C1 segment of cervical spinal cord (tissue), 14 donors: ENCODE measurements around the gene RETREG3.
"Not testable (repeated sequence)": the region's sequence is repeated elsewhere in the genome, so short reads cannot be mapped to it uniquely, and the experiment has no call there.

Experiments
- DNase-seq, 14 donors: peaks; one replicate each; lab custom pipeline; 2025; lab: John Stamatoyannopoulos, UW

The RETREG3 gene

DNA sequence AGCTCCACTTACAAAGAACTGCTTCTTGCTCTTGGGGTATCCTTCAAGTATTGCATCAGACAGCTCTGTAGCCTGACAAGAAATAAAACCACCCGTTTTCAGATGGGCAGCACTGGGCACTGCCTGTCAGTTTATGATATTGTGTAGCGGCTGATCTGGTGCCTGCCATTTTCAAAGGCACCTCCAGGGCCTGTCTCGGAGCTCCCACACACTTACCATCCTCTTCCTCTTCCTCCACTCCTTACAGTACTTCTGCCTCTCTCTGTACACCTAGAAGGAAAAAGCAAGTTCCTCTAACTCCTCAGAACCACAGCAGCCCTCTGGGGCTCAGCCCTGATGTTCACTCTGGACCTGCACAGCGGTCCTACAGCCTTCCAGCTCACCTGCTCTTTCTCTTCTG is 36.1 kb downstream of the RETREG3 start:
- no peak for DNase-seq

GRCh38 chr17:42571435-42572225 is 37.5 kb downstream of the RETREG3 start:
- no peak for DNase-seq

DNA sequence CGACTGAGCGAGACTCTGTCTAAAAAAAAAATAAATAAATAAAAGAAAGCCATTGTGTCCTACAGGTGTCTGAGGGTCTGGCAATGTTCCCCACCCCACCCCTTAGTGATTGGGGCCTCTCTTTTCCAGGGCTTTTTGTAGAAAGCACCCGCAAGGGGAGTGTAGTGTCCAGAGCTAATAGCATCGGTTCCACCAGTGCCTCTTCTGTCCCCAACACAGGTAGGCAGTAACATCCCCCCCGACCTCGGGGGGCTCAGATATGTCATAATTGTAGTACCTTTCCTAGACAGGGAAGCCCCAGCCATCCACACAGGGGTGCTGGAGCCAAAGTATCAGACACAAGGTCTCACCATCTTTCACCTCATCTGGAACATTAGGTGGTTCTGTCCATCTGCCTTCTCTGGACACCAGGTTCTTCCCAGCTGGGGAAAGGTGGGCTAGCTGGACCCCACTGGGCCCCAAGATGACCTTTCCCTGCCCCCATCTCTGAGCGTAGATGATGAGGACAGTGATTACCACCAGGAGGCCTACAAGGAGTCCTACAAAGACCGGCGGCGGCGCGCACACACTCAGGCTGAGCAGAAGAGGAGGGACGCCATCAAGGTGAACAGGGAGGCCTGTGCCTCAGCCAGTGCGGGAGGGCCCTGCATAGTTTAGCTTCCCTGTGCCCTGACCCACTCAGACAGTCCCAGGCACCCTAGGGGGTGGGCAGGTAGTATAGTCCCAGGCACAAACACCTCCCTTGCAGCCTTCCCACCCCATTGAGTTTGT is 40.6 kb downstream of the RETREG3 start:
- no peak for DNase-seq

GRCh38 chr17:42566883-42567573 is 42.1 kb downstream of the RETREG3 start, which contains the start of gene MLX:
TSS of gene MLX (plus strand) at chr17:42567100. CDS start at chr17:42567125, 25 bp downstream.
- peak; percentile 68 to 93 (median 84) for DNase-seq

- no peak for DNase-seq
Measured at GRCh38 chr17:42566215-42566882, 42.8 kb downstream of the RETREG3 start.

- no peak for DNase-seq
Measured at GRCh38 chr17:42565523-42566214, 43.5 kb downstream of the RETREG3 start.

- no peak for DNase-seq
Measured at GRCh38 chr17:42564815-42565522, 44.2 kb downstream of the RETREG3 start.

- no peak for DNase-seq
Measured at GRCh38 chr17:42563950-42564349, 45.2 kb downstream of the RETREG3 start.

- no peak for DNase-seq
Measured at GRCh38 chr17:42563543-42563942, 45.6 kb downstream of the RETREG3 start.

DNA sequence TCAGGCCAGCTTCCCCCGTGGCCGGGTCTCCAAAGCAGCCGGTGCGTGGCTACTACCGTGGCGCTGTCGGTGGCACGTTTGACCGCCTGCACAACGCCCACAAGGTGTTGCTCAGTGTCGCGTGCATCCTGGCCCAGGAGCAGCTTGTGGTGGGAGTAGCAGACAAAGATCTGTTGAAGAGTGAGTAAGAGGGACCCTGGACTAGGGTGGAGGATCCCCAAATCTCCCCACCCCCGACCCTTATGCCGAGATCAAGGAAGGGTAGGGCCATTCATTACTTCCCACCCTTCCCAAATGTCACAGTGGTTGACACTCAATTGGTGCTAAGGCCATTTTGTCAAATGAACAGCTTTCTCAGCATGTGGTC is 46.0 kb downstream of the RETREG3 start:
- DNase-seq = no peak

GRCh38 chr17:42562388-42563142 is 46.6 kb downstream of the RETREG3 start:
- peak in 1 of 14 donors; percentile 26 for DNase-seq

- peak; percentile 23 to 93 (median 90) for DNase-seq
Measured at GRCh38 chr17:42561897-42562387, 47.2 kb downstream of the RETREG3 start, which contains the start of gene COASY. TSS of gene COASY (plus strand) at chr17:42562148. CDS start at chr17:42562623, 475 bp downstream.

DNA sequence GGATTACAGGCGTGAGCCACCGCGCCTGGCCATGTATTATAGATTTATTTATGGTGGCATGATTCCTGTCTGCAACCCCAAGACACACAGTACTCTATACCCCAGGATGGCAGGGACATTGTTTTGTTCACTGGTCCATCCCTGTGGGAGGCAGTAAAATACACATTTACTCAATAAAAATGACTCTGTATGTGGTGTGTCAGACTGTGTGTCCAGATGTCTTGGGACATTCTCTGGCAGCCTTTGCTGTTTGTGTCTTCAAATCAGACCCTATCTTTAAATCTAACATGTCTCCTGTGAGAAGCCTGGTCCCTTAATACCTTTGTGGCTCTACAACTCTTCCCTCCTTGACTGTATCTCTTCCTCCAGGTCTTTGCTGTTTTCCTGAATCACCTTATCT is 48.9 kb downstream of the RETREG3 start:
- no peak for DNase-seq

DNA sequence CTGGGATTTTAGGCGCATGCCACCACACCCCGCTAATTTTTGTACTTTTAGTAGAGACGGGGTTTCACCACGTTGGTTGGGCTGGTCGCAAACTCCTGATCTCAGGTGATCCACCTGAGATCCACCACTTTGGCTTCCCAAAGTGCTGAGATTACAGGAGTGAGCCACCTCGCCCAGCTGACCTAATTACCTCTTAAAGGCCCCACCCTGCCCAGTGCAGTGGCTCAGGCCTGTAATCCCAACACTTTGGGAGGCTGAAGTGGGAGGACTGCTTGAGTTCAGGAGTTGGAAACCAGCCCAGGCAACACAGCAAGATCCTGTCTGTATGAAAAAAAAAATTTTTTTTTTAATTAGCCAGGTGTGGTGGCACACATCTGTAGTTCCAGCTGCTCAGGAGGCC is 50.1 kb downstream of the RETREG3 start:
- DNase-seq = no peak

DNA sequence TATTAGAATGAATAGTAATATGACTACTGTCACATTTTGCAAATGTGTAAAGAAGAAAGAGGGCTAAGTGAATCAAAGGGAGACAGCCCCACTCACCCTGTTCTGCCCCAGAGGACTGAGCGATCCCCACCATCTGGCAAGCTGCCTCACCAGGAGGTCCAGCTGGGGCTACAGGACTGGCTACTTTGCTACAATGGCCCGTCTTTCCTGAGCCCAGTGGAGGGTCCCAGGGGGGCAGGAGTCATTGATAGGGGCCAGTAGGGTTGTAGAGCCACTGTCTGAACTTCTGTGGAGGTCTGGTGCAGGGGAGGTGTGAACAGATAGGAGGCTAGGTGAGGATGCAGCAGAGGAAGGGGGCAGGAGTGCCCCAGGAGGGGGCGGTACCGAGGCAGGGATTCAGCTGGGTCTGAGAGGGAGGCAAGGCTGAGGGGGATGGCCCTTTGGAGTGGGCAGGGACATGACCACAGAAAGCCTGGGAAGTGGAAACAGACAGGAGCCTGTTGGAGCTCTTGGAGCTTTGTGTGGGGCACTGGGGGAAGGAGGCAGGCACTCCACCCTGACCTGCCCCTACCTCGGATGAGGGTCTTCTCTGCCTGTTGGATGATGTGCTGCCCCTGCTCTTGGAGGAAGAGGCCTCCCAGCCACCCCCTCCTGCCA is 53.1 kb downstream of the RETREG3 start:
- DNase-seq = not testable (repeated sequence)

DNA sequence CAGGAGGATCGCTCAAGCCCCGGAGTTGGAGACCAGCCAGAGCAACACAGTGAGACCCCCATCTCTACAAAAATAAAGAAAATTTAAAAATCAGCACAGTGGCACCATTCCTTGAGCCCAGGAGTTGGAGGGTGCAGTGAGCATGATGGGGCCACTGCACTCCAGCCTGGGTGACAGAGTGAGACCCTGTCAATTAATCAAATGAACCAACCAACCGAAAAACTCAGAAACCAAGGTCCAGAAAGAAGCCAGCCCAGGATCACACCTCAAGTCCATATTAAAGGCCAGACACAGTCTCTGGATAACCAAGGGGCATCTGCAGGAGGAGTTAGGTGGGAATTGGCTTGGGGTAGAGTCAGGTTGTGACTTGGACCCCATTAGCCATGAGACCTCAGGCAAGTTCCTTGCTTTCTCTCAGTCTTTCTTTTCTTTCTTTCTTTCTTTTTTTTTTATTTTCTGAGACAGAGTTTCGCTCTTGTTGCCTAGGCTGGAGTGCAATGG is 54.0 kb downstream of the RETREG3 start:
- no peak for DNase-seq

DNA sequence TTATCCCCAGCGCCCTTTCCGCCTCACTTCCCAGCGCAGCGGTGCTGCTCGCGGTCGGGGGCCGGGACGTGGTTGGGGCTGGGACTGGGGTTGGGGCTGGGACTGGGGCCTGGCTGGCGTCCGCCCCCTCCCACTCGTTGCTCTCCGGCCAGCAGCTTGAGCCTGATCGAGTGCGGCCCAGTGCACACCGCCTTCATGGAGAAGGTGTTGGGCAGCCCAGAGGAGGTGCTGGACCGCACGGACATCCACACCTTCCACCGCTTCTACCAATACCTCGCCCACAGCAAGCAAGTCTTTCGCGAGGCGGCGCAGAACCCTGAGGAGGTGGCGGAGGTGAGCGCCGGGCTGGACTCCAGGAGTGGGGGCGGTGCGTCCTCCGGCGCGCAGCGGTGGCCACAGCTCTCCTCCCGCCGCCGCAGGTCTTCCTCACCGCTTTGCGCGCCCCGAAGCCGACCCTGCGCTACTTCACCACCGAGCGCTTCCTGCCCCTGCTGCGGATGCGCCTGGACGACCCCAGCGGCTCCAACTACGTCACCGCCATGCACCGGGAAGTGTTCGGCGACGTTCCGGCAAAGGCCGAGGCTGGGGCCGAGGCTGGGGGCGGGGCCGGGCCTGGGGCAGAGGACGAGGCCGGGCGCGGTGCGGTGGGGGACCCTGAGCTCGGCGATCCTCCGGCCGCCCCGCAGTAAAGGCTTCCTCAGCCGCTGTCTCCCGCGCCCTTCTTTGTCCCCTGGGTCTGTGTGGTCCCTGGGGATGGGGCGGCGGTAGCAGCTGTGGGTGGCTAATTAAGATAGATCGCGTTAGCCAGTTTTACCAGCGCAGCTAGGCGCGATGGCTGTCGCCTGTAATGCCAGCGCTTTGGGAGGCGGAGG is 54.7 kb downstream of the RETREG3 start:
- peak; percentile 11 to 86 (median 70) for DNase-seq

DNA sequence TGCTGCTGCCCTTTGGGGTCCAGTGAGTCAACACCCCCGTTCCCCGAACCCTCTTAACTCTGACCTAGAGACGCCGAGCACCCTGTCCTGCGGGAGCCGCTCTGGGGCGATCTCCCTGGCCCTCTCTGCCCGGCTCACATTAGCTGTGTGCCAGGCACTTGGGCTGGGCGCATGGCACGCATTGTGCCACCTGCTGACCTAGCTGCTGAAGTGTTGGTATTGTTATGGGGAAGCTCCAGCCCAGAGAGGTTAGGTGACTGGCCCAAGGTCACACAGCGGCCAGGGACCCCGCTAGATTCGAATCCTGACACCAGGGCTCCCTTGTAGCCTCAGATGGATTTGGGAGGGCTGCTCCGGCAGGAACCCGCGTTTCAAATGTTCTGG is 55.3 kb downstream of the RETREG3 start:
- no peak for DNase-seq
